Measurements from ENCODE around the gene CPE.
"Not testable (repeated sequence)": the region's sequence is repeated elsewhere in the genome, so short reads cannot be mapped to it uniquely, and the experiment has no call there.

CPE gene

GRCh38 chr4:165378745-165379677 lies at the start of gene CPE:
TSS of gene CPE (plus strand) at chr4:165379008. CDS start at chr4:165379222, 214 bp downstream.
- peak; percentile 79 for DNase-seq (ENCODE audit: low read depth, low spot score)

DNA sequence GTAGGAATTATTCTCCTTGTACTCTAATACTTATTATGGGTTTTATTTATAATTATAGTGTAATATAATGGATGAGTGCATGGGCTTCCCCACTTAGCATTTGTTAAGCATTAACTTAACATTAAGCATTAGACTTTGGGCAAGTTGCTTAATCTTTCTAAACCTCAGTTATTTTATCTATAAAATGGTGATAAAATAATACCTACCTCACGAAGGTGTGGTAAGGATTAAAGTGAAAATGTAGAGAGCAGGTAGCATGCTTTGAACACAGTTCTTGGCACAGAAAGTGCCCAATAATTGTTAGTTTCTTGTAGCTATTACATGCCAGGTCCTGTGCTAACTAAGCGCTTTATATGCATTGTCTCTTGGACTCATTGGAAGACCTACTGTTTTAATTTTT lies 48.7 kb upstream of the CPE start:
- DNase-seq (ENCODE audit: low read depth, low spot score): no peak

DNA sequence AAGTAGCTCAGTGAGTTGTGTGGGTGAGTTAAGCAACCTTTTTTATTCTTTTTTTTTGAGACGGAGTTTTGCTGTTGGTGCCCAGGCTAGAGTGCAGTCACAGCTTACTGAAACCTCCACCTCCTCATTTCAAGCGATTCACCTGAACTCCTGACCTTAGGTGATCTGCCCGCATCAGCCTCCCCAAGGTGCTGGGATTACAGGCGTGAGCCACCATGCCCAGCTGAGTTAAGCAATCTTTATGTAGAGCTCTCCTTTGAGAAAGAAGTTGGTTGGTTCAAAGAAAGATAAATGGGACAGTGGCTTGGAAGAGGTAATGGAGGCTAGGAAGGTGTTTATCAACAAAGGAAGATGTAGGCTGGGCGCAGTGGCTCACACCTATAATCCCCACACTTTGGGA lies 48.1 kb upstream of the CPE start:
- no peak for DNase-seq (ENCODE audit: low read depth, low spot score)

DNA sequence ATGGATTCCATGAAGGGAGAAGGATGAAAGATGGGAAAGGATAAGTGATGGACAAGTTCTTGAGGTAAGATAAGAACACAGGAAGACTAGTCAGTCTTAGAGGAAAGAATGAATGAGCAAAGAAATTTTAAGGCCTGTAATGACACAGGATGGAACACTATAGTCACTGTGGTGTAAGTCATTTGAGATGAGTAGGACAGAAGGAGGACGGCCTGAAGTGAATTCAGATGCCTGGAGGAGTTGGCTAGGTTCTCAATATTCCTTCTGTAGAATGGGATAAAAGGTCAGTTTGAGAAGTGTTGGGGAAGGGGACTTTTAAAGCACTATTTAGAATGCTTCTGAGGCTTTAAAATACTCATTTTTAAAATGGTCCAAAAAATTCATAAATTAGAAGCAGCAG lies 47.4 kb upstream of the CPE start:
- no peak for DNase-seq (ENCODE audit: low read depth, low spot score)

- no peak for DNase-seq (ENCODE audit: low read depth, low spot score)
These were observed 47.0 kb upstream of the CPE start for GRCh38 chr4:165331823-165332222.

- no peak for DNase-seq (ENCODE audit: low read depth, low spot score)
These were observed 46.3 kb upstream of the CPE start for GRCh38 chr4:165332502-165332901.

GRCh38 chr4:165335163-165335703 lies 43.6 kb upstream of the CPE start:
- no peak for DNase-seq (ENCODE audit: low read depth, low spot score)

DNA sequence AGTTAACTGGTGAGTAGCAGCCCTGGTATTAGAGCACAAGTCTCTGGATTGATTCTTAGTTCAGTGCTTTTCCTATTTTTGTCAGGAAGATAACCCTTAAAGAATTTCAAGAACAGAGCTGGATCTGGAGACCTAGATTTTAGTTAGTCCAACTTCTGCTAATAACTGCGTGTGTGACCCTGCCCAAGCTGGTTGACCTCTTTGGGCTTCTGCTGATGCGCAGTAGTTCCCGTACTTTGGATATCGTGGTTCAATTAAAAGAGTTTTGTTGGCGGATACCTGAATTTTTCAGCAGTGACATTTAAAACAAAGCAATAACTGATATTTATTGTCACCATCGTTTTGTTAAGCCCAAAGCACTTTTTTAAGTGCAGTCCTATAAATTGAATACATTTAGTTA lies 42.1 kb upstream of the CPE start:
- no peak for DNase-seq (ENCODE audit: low read depth, low spot score)

- not testable (repeated sequence) for DNase-seq (ENCODE audit: low read depth, low spot score)
These were observed 36.5 kb upstream of the CPE start for GRCh38 chr4:165342340-165342739.

- DNase-seq (ENCODE audit: low read depth, low spot score): no peak
These were observed 35.2 kb upstream of the CPE start for GRCh38 chr4:165343353-165344191.

DNA sequence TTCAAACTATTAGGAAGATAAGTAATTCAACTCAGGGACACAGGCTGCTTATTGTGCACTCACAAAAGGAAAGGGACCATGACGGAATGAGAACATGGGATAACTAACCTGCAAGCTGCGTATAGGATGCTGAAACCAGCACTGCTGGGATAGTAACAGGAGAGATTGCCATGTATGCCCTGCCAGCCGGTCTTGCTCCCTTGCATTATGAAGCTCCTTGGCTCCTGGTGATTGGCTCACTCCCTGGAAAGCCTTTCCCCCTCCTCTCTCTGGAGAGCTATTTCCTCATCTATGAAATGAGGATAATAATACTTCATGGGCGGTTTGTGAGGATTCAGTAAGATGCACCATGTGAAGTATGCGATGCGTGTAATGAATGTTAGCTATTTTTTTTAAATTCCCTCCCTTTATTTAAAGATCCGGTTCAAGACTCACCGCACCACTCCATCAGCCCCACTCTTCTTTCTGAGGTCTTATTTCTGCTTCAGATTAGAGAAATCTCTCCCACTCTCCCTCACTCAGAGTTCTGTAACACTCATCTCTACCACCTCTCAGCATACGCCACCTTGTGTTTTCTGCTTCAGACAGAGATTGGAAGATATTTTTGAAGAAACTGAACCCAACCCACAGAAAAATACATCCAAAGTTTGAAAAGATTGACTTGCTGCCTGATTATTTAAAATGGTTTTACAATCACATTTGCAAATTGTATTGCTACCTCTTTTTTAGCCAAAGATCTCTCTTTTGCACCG lies 33.0 kb upstream of the CPE start:
- no peak for DNase-seq (ENCODE audit: low read depth, low spot score)

DNA sequence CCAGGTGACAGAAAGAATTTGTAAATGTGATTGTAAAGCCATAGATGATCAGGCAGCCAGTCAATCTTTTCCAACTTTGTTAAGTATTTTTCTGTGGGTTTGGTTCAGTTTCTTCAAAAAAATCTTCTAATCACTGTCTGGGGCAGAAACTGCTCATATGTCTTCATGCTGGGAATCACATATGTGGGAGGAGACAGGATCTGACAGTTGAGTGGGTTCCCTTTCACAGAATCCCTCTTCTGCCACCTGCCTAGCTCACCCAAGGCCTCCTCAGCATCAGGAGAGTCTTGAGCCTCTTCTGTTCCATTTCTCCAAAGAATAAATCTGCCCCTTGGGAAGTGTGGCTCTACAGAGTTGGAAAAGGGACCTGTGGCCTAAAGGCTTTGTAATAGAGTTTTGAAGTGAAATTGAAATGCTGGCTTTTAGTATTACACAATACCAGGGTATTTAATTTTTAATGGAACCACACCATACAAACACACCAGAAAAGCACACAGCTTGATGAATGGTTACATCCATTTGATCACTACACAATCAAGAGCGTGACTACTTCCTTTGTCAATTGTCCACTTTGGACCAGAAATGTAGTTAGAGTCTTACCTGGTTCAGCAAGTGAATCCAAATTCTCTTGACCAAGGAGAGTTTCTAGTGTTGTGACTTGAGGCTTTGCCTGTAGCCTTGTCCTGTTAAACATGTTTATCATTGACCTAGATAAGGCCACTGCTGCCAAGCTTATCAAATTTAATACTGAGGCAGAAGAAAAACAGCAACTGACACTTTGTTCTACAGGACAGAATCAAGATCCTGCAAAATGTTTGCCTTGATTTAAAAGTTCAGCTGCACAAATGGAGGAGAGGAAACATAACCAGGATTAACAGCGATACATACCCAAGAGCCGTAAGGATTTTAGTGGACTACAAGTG lies 30.9 kb upstream of the CPE start:
- no peak for DNase-seq (ENCODE audit: low read depth, low spot score)

- DNase-seq (ENCODE audit: low read depth, low spot score): peak; percentile 45
These were observed 27.3 kb upstream of the CPE start for GRCh38 chr4:165351359-165352130.

GRCh38 chr4:165355900-165356300 lies 22.9 kb upstream of the CPE start:
- peak; percentile 65 for DNase-seq (ENCODE audit: low read depth, low spot score)

DNA sequence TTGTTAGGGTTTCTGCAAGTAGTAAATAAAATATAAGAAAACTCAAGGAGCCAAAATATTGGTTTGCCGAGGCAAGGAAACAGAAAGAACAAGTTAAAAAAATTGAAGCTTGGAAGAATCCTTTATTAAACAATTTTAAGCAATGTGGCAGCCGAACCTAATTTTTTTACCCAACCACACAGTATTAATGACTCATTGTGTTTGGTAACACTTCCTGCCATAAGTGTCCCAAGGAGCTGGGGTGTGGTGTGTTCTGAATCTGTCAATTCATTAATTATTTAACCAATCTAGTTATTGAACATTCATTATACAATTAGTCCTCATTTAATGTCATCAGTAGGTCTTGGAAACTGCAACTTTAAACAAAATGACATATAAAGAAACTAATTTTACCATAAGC lies 19.3 kb upstream of the CPE start:
- DNase-seq (ENCODE audit: low read depth, low spot score): no peak

- DNase-seq (ENCODE audit: low read depth, low spot score): no peak
These were observed 18.6 kb upstream of the CPE start for GRCh38 chr4:165360041-165360695.

- no peak for DNase-seq (ENCODE audit: low read depth, low spot score)
These were observed 17.7 kb upstream of the CPE start for GRCh38 chr4:165360985-165361670.

GRCh38 chr4:165361810-165362209 lies 17.0 kb upstream of the CPE start:
- no peak for DNase-seq (ENCODE audit: low read depth, low spot score)
